Glomerular visceral epithelial cell (primary cell): ENCODE results near the gene SESTD1.
"Not testable (repeated sequence)": the region's sequence is repeated elsewhere in the genome, so short reads cannot be mapped to it uniquely, and the experiment has no call there.

Source experiments
- DNase-seq: peaks from one replicate; pipeline ENCODE4 v3.0.0-alpha.2; 2016; ENCODE audit errors: extremely low spot score

The SESTD1 gene

DNA sequence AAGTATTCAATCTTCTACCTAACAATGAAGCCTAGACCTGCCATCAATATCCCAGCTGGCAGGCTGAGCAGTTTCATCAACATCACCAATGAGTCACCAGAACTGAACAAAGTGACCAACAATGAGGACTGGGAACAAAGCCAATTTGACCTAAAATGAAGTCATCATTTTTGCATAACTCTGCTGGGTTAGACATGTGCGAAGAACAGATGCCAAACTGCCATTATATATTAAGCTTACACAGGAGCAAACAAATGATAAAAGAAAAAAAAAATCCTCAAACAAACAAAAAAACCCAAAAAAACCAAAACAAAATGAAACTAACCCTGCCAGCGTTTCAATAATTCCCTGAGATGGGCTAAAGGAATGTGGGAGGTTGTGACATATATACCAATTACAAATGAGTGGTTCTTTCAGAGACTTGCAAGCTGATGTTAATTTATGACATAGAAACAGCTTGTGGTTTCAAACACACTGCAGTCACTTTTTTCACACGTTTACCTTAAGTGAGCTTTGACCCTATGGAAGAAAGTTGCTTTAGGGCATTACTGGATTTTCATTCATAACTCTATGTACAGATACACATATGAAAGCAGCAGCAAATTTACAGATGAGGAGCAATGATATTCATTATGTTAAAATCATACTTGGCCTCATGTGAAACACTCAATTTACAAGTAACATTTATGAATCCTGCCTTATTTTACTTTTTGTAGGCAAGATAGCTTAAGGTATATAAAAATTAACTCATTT, 157.8 kb downstream of the SESTD1 start:
- DNase-seq = peak; percentile 94

DNA sequence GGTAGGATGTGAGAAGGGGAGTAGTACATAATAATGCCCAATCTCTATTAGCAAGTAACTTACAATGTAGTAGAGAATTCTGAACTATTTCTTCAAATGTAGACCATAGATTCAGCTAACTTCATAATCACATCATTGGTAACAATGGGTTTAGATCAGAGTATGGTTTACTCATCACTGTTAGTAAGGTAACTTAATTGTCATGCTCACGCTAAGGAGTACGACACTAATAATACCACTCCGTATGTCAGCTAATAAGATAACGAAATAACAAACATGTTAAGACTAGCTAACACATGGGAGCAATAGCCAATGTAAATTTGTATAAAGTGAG, 158.3 kb downstream of the SESTD1 start:
- no peak for DNase-seq

DNA sequence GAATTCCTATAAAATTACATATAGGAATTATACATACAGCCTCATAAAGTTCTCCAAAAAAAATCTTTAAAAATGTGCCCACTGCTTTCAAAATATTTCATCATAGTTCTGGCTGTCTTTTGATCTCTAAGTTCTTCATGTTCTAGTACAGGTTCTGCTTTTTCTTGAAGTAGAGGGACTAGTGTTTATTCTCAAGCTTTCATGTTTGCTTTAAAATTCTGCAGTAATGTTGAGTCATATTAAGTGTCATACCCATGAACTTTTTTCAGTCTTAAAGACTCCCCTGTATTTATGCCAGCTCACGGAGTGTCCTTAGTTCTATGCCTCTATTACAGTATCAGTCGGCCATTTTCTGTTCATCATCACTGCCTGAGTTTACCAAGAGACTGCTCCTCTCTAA, 159.9 kb downstream of the SESTD1 start:
- no peak for DNase-seq

DNA sequence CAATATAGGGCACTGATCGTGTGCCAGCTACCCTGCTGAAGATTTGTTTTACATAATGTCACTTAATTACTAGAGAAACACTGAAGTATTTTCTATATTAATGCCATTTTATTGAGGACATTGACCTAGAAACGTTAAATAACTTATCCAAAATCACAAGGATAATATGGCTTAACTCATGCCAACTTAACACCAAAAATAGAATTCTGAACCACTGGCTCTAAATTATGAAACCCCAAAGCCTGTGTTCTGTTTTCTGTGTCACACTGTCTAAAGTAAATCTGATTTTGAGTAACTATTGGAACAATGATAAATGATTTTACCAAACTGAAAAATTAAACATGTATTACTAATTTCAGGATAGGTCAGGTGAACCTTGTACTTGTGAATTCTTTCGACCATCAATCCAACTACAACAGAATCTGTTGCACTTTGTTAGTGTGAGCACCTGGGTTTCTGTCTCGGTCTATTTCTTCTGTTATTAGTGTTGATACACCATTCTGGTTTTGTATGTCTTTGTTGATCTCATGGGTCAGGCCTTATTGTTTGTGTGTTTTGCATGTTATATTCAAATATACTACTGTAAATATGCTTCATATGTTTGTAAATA, 166.4 kb downstream of the SESTD1 start:
- no peak for DNase-seq

GRCh38 chr2:179097131-179097530, 167.5 kb downstream of the SESTD1 start:
- no peak for DNase-seq

- no peak for DNase-seq
These were observed 168.5 kb downstream of the SESTD1 start for GRCh38 chr2:179096090-179096489.

DNA sequence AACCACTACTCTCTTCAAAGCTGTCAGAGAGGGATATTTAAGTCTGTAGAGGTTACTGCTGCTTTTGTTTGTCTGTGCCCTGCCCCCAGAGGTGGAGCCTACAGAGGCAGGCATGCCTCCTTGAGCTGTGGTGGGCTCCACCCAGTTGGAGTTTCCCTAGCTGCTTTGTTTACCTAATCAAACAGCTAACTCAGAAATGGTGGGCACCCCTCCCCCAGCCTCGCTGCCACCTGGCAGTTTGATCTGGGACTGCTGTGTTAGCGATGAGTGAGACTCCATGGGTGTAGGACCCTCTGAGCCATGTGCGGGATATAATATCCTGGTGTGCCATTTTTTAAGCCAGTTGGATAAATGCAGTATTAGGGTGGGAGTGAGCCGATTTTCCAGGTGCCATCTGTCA, 171.7 kb downstream of the SESTD1 start:
- not testable (repeated sequence) for DNase-seq

DNA sequence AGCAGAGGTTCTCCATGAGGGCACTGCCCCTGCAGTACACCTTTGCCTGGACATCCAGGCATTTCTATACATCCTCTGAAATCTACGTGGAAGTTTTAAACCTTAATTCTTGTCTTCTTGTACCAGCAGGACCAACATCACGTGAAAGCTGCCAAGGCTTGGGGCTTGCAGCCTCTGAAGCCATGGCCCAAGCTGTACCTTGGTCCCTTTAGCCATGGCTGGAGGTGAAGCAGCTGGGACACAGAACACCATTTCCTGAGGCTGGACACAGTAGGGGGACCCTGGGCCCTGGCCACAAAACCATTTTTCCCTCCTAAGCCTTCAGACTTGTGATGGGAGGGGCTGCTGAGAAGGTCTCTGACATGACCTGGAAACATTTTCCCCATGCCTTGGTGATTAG, 181.9 kb downstream of the SESTD1 start:
- DNase-seq = no peak

DNA sequence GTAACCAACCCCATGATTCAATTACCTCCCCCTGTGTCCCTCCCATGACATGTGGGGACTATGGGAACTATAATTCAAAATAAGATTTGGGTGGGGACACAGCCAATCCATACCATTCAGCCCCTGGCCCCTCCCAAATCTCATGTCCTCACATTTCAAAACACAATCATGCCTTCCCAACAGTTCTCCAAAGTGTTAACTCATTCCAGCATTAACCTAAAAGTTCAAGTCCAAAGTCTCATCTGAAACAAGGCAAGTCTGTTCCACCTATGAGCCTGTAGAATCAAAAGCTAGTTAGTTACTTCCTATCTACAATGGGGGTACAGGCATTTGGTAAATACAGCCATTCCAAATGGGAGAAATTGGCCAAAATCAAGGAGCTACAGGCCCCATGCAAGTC, 182.7 kb downstream of the SESTD1 start:
- no peak for DNase-seq

DNA sequence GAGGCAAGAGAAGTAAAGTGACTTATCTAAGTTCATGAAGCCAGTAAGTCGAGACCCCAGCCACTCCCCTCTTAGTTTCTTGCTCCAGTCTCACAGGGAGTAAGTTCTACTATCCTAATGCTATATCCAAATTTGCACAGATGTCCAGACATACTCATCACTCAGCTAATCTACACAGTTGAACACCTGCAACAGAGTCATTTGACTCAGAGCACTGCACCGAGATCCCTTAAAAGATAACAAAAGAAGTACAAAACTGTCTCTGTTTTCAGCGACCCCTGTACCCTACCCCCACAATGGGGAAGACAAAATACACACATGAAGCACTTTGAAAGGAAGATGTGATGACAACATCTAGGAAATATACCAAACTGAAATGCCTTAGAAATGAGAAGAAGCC, 192.1 kb downstream of the SESTD1 start:
- DNase-seq = no peak

DNA sequence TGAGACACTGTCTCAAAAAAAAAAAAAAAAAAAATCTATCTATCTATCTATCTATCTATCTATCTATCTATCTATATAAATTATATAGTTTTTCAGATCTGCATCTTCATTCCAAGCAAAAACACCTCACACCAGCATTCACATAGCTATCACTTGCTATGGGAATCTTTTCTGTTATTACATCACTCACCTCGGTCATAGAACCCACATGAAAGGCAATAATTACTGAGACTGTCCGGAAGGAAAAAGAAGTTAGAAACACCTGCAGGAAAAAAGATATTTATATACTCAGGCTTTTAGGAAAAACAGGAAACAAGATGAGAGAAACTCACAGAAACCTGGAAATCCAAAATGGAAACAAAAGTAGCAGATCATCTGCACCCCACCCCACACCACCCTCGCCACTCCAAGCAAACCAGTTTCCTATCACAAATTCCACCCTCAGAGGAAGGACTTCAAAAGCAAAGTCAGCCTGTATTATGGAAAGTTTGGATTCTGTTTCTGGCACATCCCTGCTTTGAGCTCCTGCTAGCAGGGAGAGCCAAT, 192.7 kb downstream of the SESTD1 start:
- no peak for DNase-seq

GRCh38 chr2:179070895-179071294, 193.7 kb downstream of the SESTD1 start:
- DNase-seq = no peak

GRCh38 chr2:179069685-179070084, 194.9 kb downstream of the SESTD1 start:
- DNase-seq = no peak

GRCh38 chr2:179068991-179069643, 195.5 kb downstream of the SESTD1 start:
- DNase-seq = no peak

GRCh38 chr2:179059026-179059700, 205.5 kb downstream of the SESTD1 start:
- no peak for DNase-seq

DNA sequence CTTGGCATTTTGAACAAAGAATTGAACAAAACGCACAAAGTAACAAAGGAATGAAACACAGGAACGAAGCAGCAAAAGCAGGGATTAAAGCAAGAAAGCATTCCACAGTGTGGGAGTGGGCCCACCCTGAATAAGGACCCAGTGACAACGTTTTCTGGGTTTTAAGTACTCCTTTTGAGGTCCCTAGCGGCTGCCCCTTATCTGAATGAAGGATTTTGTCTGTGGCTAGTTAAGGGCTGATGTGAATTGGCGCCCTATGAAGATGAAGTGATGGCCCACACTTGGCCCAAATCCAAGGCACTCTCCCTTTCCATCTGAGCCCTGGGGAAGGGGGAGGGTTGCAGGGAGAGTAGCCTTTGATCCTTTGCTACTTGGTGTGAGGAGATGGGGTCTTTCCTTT, 206.9 kb downstream of the SESTD1 start:
- DNase-seq = no peak

GRCh38 chr2:179053568-179053967, 211.1 kb downstream of the SESTD1 start:
- not testable (repeated sequence) for DNase-seq
